GM12873 (cell line): ENCODE measurements around the gene NUP214.

Experiments
- TF ChIP-seq, protein P1 (sequence below): IDR thresholded peaks from 2 replicates; pipeline ENCODE4 v1.5.1; 2012; ENCODE audit warnings: low read depth, mild to moderate bottlenecking, moderate library complexity, low read length, control low read depth; ENCODE audit not compliant: insufficient read depth; ENCODE audit errors: missing control alignments

The NUP214 gene

DNA sequence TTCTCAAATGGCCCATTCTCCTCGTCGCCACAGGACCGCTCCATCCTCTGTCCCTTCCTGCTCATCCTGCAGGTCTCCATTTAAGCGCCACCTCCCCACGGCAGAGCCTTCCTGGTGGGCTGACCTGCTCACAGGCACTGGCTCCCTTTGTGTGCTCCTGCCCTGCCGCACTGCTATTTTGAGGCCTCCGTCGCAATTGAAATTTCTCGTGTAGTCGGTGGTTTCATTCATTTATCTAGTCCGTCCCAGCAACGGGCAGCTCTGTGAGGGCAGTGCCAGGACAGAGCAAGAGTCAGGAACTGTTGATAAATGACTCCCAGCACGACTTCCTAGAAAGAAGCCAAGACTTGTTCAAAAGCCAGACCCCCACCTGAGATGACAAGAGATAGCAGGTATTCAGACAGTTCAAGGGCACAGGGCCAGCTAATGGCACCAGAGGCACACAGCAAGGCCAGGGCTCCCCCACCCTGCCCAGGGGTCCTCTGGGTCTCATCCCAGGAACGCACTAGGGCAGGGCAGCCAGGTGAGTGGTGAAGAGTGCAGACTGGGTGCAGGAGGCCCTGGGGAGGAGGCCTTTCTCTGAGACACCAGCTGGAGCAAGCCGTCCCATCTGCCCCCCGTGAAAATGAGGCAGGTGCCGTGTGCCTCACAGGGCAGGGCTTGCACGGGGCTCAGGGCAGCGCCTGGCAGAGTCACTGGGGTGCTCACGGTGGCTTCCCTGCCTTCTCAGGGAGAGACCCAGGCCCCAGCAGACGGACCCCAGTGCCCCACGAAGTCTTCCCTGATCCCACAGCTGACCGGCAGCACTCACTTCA is 114.0 kb downstream of the NUP214 start:
- TF ChIP-seq, protein P1, sequence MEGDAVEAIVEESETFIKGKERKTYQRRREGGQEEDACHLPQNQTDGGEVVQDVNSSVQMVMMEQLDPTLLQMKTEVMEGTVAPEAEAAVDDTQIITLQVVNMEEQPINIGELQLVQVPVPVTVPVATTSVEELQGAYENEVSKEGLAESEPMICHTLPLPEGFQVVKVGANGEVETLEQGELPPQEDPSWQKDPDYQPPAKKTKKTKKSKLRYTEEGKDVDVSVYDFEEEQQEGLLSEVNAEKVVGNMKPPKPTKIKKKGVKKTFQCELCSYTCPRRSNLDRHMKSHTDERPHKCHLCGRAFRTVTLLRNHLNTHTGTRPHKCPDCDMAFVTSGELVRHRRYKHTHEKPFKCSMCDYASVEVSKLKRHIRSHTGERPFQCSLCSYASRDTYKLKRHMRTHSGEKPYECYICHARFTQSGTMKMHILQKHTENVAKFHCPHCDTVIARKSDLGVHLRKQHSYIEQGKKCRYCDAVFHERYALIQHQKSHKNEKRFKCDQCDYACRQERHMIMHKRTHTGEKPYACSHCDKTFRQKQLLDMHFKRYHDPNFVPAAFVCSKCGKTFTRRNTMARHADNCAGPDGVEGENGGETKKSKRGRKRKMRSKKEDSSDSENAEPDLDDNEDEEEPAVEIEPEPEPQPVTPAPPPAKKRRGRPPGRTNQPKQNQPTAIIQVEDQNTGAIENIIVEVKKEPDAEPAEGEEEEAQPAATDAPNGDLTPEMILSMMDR = no peak

DNA sequence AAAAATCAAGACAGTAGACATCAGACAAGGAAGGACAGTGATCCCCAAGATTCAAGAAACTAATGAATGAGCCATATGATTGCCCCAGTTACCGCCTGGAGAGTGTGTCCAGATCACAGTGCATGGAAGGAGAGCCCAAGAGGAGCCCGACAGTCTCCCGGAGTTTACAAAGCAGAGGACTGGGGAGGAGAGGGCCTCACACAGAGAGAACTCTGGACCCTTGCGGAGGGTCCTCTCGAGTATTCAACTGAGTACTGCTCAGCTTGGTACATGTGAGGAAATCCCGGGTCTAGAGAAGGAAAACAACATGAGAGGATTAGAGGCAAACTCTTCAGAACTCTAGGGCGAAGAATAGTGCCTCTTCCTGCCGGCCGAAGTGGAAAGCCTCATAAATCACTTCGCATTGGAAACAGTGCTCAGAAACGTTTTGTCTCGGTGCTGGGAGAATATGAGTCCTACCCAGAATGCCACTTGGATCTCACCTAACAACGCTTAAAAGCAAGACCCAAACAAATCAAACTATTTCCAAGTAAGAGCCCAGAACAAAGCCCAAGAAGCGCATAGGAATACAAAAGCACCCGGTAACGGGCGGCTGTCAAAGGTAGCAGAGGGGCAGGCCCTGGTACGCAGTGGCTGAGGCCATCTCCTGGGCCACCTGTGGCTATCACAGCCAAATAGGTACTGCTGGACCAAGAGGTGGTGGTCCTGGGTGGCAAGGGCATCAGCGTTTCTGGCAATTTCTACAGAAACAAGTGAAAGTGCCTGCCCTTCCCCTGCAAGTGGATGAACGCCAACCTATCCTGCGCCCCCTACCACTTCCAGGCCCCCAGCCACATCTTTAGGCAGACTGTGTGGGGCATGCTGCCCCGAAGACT is 114.9 kb downstream of the NUP214 start:
- TF ChIP-seq, protein P1 = no peak

DNA sequence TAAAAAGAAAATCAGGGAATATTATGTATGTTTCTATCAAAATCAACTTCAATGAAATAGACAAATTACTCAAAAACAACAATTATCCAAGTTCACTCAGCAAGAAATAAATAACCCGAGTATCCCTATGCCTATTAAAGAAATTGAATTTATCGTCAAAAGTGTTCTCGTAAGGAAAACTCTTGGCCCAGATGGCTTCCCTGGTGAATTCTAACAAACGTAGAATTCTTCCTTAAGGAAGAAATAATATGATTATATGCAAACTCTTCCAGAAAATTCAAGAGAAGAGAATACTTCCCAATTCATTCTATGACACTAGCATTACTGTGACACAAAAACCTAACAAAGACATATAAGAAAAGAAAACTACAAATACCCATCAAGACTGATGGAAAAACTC is 121.2 kb downstream of the NUP214 start:
- TF ChIP-seq, protein P1 = no peak

DNA sequence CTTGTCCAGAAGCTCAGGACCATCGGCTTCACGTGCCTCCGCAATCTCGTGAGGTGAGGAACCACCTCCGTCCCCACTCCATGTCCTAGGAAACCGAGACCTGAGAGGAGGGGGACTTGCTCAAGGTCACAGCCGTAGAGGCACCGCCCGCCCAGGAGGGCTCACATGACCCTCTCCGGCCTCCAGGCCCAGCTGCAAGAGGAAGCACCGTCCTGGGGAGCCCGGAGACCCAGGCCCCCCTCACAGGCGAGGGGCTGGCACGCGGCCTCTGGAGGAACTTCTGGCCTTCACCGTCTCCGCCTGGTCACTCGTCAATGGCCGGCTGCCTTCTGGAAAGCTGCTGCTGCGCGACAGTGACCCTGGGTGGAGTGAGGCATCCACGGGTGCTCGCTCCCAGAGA is 126.7 kb downstream of the NUP214 start:
- TF ChIP-seq, protein P1 = no peak

DNA sequence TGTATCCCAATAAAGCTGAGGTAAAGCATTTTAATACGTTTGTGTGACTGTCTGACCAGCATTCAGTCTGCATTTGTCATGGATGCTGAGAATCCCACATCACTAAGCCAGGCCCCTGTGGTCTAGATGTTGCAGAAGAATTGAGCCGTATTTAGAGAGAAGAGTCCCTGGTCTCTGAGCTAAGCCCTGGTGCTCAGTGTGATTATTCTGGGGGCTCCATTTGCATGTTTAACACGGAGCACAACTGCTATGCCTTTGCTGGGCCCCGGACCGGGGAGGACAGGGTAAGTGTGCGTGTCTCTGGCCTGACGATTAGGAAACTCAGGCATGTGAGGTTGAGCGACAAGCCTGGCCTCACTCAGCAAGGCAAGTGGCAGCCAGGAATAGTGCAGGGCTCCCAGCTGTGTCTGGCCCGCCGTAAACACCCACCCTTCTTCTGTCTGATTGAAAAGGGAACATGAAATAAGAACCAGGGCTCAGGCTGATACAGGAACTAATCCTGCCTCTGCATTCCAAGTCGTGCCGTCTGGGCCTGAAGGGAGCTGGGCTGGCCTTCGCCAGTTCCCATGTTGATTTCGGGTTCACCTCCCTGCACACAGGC is 128.6 kb downstream of the NUP214 start:
- TF ChIP-seq, protein P1 = no peak

DNA sequence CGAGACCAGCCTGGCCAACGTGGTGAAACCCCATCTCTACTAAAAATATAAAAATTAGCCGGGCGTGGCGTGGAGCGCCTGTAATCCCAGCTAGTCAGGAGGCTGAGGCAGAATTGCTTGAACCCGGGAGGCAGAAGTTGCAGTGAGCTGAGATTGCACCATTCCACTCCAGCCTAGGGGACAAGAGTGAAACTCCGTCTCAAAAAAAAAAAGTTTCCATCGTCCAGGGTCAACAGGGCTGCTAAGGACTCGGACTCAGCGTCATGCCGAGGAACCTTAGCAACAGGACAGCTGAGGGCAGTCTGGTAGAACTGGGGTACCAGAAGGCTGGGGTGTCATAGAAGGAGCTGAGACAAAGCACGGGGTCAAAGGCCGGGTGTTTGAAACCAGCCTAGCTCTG is 129.2 kb downstream of the NUP214 start:
- TF ChIP-seq, protein P1 = no peak

DNA sequence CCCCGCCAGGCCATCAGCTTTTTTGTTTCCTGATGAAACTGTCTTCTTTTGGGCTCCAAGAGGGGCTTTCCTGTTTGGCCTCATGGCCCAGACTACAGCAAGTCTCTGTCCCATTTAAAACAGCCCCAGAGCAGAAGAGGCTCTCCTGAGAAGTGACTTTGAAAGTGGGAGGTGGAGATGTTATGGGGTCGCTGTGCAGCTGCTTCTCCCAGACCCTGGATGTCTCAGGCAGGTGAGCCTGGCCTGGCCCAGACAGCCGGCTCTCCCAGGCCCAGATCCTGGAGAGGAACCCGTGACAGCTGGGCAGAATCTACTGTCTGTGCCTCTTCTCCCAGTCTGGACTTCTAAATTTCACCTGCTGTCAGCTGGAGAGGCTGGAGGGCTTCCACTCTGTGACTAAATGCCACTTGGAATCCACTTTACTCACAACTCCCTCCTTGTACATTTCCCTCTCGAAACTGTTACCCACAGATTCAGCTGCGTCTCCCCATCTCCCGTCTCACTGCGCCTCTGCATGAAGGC is 130.4 kb downstream of the NUP214 start:
- TF ChIP-seq, protein P1 = no peak
